SK-N-SH treated with all-trans-retinoic acid at 6 μM for 48 hours (cell line): ENCODE measurements around the gene RAB13.
"Not testable (repeated sequence)": the region's sequence is repeated elsewhere in the genome, so short reads cannot be mapped to it uniquely, and the experiment has no call there.

Experiments
- ATAC-seq: fragments of 200-7000 bp; cut with Tn5 transposase; 3 replicates; pipeline ENCODE4 v1.9.1; 2020; ENCODE audit warnings: mild to moderate bottlenecking, moderate library complexity
- ARNTL ChIP-seq: fragments of 450-650 bp; formaldehyde crosslinking; IDR thresholded peaks from 2 replicates; pipeline ENCODE4 v1.5.0; 2020; ENCODE audit warnings: low read depth, mild to moderate bottlenecking, moderate library complexity, borderline replicate concordance
- CREB5 ChIP-seq: fragments of 250-450 bp; sonication (Bioruptor Pico); IDR thresholded peaks from 2 replicates; pipeline ENCODE4 v1.5.1; 2020; ENCODE audit warnings: low read depth, mild to moderate bottlenecking, moderate library complexity
- CSDC2 ChIP-seq: fragments of 250-450 bp; sonication (Bioruptor Pico); IDR thresholded peaks from 2 replicates; pipeline ENCODE4 v1.5.0; 2020; ENCODE audit warnings: mild to moderate bottlenecking, moderate library complexity
- GLIS3 ChIP-seq: fragments of 250-450 bp; sonication (Bioruptor Pico); IDR thresholded peaks from 2 replicates; pipeline ENCODE4 v1.5.0; 2020; ENCODE audit warnings: mild to moderate bottlenecking, moderate library complexity
- ISL1 ChIP-seq: fragments of 250-450 bp; sonication (Bioruptor Pico); IDR thresholded peaks from 2 replicates; pipeline ENCODE4 v2.1.2; 2022; ENCODE audit warnings: mild to moderate bottlenecking, moderate library complexity
- OSR1 ChIP-seq: fragments of 250-450 bp; sonication (Bioruptor Pico); IDR thresholded peaks from 2 replicates; pipeline ENCODE4 v1.8.0; 2022; ENCODE audit warnings: moderate library complexity, mild to moderate bottlenecking, inconsistent platforms
- PATZ1 ChIP-seq: fragments of 250-450 bp; sonication (Bioruptor Pico); IDR thresholded peaks from 2 replicates; pipeline ENCODE4 v1.8.0; 2020; ENCODE audit warnings: mild to moderate bottlenecking, moderate library complexity, borderline replicate concordance
- POU6F1 ChIP-seq: fragments of 250-450 bp; sonication (Bioruptor Pico); IDR thresholded peaks from 2 replicates; pipeline ENCODE4 v1.8.0; 2021; ENCODE audit warnings: low read depth, mild to moderate bottlenecking, moderate library complexity, borderline replicate concordance
- PPARA ChIP-seq: fragments of 250-450 bp; sonication (Bioruptor Pico); IDR thresholded peaks from 2 replicates; pipeline ENCODE4 v1.5.0; 2020; ENCODE audit warnings: mild to moderate bottlenecking, borderline replicate concordance
- RARB ChIP-seq: fragments of 250-450 bp; sonication (Bioruptor Pico); IDR thresholded peaks from 2 replicates; pipeline ENCODE4 v1.8.0; 2021; ENCODE audit warnings: mild to moderate bottlenecking, moderate library complexity
- SNAI2 ChIP-seq: fragments of 250-450 bp; sonication (Bioruptor Pico); IDR thresholded peaks from 2 replicates; pipeline ENCODE4 v1.5.0; 2020; ENCODE audit warnings: mild to moderate bottlenecking, moderate library complexity
- TCF4 ChIP-seq: fragments of 250-450 bp; sonication (Bioruptor Pico); IDR thresholded peaks from 2 replicates; pipeline ENCODE4 v1.8.0; 2021; ENCODE audit warnings: mild to moderate bottlenecking, moderate library complexity, borderline replicate concordance
- TOX ChIP-seq: fragments of 250-450 bp; sonication (Bioruptor Pico); IDR thresholded peaks from 2 replicates; pipeline ENCODE4 v1.8.0; 2021; ENCODE audit warnings: mild to moderate bottlenecking, moderate library complexity, borderline replicate concordance
- ZC3H10 ChIP-seq: fragments of 250-450 bp; sonication (Bioruptor Pico); IDR thresholded peaks from 2 replicates; pipeline ENCODE4 v1.5.1; 2021; ENCODE audit warnings: mild to moderate bottlenecking, moderate library complexity
- ZFP3 ChIP-seq: fragments of 250-450 bp; sonication (Bioruptor Pico); IDR thresholded peaks from 2 replicates; pipeline ENCODE4 v1.5.0; 2020; ENCODE audit warnings: mild to moderate bottlenecking, moderate library complexity
- ZFP30 ChIP-seq: fragments of 450-650 bp; formaldehyde crosslinking; IDR thresholded peaks from 2 replicates; pipeline ENCODE4 v1.5.0; 2022; ENCODE audit warnings: mild to moderate bottlenecking, moderate library complexity
- ZNF565 ChIP-seq: fragments of 450-650 bp; formaldehyde crosslinking; conservative IDR thresholded peaks from 2 replicates; pipeline ENCODE4 v1.5.0; 2020; ENCODE audit warnings: low read depth, mild to moderate bottlenecking, moderate library complexity
- ZNF70 ChIP-seq: fragments of 450-650 bp; formaldehyde crosslinking; IDR thresholded peaks from 2 replicates; pipeline ENCODE4 v1.5.0; 2020; ENCODE audit warnings: mild to moderate bottlenecking, moderate library complexity
- ZNF8 ChIP-seq: fragments of 450-650 bp; formaldehyde crosslinking; IDR thresholded peaks from 2 replicates; pipeline ENCODE4 v1.5.0; 2020; ENCODE audit warnings: mild to moderate bottlenecking, moderate library complexity
- TF ChIP-seq, protein P1 (sequence below): fragments of 250-450 bp; sonication (Bioruptor Pico); IDR thresholded peaks from 2 replicates; pipeline ENCODE4 v1.5.1; 2021; ENCODE audit warnings: mild to moderate bottlenecking, moderate library complexity
- TF ChIP-seq, protein P2 (sequence below): fragments of 250-450 bp; sonication (Bioruptor Pico); IDR thresholded peaks from 2 replicates; pipeline ENCODE4 v1.5.0; 2020; ENCODE audit warnings: mild to moderate bottlenecking, moderate library complexity

Gene RAB13

DNA sequence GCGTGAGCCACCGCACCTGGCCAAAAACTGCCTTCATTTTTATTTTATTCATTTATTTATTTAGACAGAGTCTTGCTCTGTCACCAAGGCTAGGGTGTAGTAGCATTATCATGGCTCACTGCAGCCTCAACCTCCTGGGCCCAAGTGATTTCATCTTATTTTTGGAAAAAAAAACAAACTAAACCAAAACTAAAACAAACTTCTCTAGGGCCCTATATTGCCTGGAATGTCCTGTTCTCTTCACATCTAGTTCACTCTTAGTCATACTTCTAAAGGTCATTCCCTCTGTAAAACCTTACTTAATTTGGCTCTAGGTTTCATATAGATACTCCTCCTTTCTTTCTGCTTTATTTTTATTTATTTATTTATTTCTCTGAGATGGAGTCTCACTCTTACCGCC, 20.0 kb upstream of the RAB13 start:
- TF ChIP-seq PATZ1 (no peak), ZFP30 (no peak), ZFP3 (no peak), ZNF565 (CRISPR knock-in tag) (no peak), PPARA (CRISPR knock-in tag) (no peak)
- ATAC-seq, result no peak

DNA sequence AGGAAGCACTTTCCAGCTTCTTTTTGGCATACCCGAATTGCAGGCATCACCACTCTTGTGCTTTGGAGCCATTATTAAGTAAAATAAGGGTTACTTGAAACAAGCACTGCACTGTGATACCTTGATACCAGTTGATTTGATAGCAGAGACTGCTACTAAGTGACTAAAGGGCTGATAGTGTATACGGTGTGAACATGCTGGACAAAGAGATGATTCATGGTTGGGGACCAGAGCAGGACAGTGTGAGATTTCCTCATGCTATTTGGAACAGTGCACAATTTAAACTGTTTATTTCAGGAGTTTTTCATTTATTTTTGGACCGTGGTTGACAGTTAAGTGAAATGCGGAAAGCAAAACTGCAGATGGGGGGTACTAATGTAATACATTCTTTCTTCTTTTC, 14.3 kb upstream of the RAB13 start:
- TF ChIP-seq ZC3H10 (CRISPR knock-in tag), result no peak
- TF ChIP-seq TCF4 (CRISPR knock-in tag), result no peak
- TF ChIP-seq POU6F1 (CRISPR knock-in tag), result no peak
- TF ChIP-seq ARNTL (CRISPR knock-in tag), result no peak
- TF ChIP-seq ZNF8 (CRISPR knock-in tag), result no peak
- no peak for TF ChIP-seq RARB (CRISPR knock-in tag)
- TF ChIP-seq, protein P1, sequence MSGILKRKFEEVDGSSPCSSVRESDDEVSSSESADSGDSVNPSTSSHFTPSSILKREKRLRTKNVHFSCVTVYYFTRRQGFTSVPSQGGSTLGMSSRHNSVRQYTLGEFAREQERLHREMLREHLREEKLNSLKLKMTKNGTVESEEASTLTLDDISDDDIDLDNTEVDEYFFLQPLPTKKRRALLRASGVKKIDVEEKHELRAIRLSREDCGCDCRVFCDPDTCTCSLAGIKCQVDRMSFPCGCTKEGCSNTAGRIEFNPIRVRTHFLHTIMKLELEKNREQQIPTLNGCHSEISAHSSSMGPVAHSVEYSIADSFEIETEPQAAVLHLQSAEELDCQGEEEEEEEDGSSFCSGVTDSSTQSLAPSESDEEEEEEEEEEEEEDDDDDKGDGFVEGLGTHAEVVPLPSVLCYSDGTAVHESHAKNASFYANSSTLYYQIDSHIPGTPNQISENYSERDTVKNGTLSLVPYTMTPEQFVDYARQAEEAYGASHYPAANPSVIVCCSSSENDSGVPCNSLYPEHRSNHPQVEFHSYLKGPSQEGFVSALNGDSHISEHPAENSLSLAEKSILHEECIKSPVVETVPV (CRISPR knock-in tag), result no peak
- no peak for TF ChIP-seq CSDC2 (CRISPR knock-in tag)
- TF ChIP-seq OSR1 (CRISPR knock-in tag), result no peak
- TF ChIP-seq ZFP30, result no peak
- no peak for ATAC-seq

DNA sequence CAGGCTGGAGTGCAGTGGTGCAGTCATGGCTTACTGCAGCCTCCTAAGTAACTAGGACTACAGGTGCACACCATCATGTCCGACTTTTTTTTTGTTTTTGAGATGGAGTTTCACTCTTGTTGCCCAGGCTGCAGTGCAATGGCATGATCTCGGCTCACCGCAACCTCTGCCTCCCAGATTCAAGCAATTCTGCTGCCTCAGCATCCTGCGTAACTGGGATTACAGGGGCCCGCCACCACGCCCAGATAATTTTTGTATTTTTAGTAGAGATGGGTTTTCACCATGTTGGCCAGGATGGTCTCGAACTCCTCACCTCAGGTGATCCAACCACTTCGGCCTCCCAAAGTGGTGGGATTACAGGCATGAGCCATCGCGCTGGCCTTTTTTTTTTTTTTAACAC, 10.7 kb upstream of the RAB13 start:
- not testable (repeated sequence) for ATAC-seq

GRCh38 chr1:153995640-153996039, 9.5 kb upstream of the RAB13 start:
- no peak for ATAC-seq
- TF ChIP-seq, protein P2, sequence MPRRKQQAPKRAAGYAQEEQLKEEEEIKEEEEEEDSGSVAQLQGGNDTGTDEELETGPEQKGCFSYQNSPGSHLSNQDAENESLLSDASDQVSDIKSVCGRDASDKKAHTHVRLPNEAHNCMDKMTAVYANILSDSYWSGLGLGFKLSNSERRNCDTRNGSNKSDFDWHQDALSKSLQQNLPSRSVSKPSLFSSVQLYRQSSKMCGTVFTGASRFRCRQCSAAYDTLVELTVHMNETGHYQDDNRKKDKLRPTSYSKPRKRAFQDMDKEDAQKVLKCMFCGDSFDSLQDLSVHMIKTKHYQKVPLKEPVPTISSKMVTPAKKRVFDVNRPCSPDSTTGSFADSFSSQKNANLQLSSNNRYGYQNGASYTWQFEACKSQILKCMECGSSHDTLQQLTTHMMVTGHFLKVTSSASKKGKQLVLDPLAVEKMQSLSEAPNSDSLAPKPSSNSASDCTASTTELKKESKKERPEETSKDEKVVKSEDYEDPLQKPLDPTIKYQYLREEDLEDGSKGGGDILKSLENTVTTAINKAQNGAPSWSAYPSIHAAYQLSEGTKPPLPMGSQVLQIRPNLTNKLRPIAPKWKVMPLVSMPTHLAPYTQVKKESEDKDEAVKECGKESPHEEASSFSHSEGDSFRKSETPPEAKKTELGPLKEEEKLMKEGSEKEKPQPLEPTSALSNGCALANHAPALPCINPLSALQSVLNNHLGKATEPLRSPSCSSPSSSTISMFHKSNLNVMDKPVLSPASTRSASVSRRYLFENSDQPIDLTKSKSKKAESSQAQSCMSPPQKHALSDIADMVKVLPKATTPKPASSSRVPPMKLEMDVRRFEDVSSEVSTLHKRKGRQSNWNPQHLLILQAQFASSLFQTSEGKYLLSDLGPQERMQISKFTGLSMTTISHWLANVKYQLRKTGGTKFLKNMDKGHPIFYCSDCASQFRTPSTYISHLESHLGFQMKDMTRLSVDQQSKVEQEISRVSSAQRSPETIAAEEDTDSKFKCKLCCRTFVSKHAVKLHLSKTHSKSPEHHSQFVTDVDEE (CRISPR knock-in tag), result no peak
- TF ChIP-seq ZC3H10 (CRISPR knock-in tag) (no peak), ZNF8 (CRISPR knock-in tag) (no peak), ZNF70 (CRISPR knock-in tag) (no peak), TCF4 (CRISPR knock-in tag) (no peak), ZFP3 (no peak), POU6F1 (CRISPR knock-in tag) (no peak), GLIS3 (CRISPR knock-in tag) (no peak), SNAI2 (CRISPR knock-in tag) (no peak), CREB5 (no peak), ISL1 (CRISPR knock-in tag) (no peak), RARB (CRISPR knock-in tag) (no peak), TOX (no peak)
